CD14-positive monocyte (primary cell): ENCODE measurements around the gene IGSF10. TPM values are rescaled to one million over a fixed set of nuclear protein-coding genes. Genes with fewer than 3 reads are reported as not detected.

Experiments used
- DNase-seq, 3 donors: peaks; one replicate each; pipeline ENCODE4 v3.0.0-alpha.2; 2011 to 2022
- H2AFZ ChIP-seq: 2 replicates; pipeline ENCODE4 v1.6.0; 2012; ENCODE audit warnings: mild to moderate bottlenecking, low read depth, low read length, inconsistent platforms; ENCODE audit not compliant: insufficient read depth, poor library complexity, severe bottlenecking
- H3K27ac ChIP-seq, 2 donors: 1 replicate in 1 of 2; 2 replicates in 1 of 2; pipeline ENCODE4 v1.5.1; 2012 to 2013; ENCODE audit warnings: low read length in 2 of 2, control low read depth in 1 of 2, inconsistent platforms in 1 of 2, low read depth in 1 of 2, mild to moderate bottlenecking in 1 of 2
- H3K27me3 ChIP-seq, 2 donors: one replicate each; pipeline versions ENCODE4 v1.6.0 to v1.6.1; 2011 to 2013; ENCODE audit warnings: low read length in 2 of 2; ENCODE audit not compliant: control insufficient read depth in 2 of 2, insufficient read depth in 2 of 2
- H3K36me3 ChIP-seq, 2 donors: replicated peaks in 1 of 2; 1 replicate in 1 of 2; 2 replicates in 1 of 2; pipeline versions ENCODE4 v1.5.1 to v1.6.1; 2012 to 2013; ENCODE audit warnings: low read length in 2 of 2, control low read depth in 1 of 2, inconsistent platforms in 1 of 2, mild to moderate bottlenecking in 1 of 2; ENCODE audit not compliant: insufficient read depth in 2 of 2, control insufficient read depth in 1 of 2
- H3K4me1 ChIP-seq, 2 donors: 1 replicate in 1 of 2; 2 replicates in 1 of 2; pipeline versions ENCODE4 v1.5.1 to v1.6.1; 2012 to 2013; ENCODE audit warnings: low read length in 2 of 2, control low read depth in 1 of 2, inconsistent platforms in 1 of 2, mild to moderate bottlenecking in 1 of 2, moderate library complexity in 1 of 2; ENCODE audit not compliant: insufficient read depth in 2 of 2, control insufficient read depth in 1 of 2
- H3K4me2 ChIP-seq: replicated peaks from 2 replicates; pipeline ENCODE3; 2012; ENCODE audit warnings: low read length, moderate library complexity, mild to moderate bottlenecking; ENCODE audit not compliant: poor library complexity, severe bottlenecking; ENCODE audit errors: extremely low read depth
- H3K4me3 ChIP-seq, 3 experiments: fragments of 200-600 bp in 1 of 3; sonication (generic) in 1 of 3; replicated peaks in 1 of 3; 1 replicate in 2 of 3; 2 replicates in 1 of 3; pipeline ENCODE4 v1.5.1; 2011 to 2013; ENCODE audit warnings: low read length in 3 of 3, mild to moderate bottlenecking in 3 of 3, control low read depth in 2 of 3, low read depth in 2 of 3, inconsistent platforms in 1 of 3, moderate library complexity in 1 of 3
- H3K79me2 ChIP-seq: 2 replicates; pipeline ENCODE4 v1.6.0; 2012; ENCODE audit warnings: mild to moderate bottlenecking, control low read depth, inconsistent platforms, low read length, moderate library complexity; ENCODE audit not compliant: insufficient read depth
- H3K9ac ChIP-seq: 2 replicates; pipeline ENCODE4 v1.6.0; 2017; ENCODE audit warnings: low read length, mild to moderate bottlenecking; ENCODE audit not compliant: insufficient read depth, poor library complexity, severe bottlenecking
- H3K9me3 ChIP-seq, 2 donors: replicated peaks in 1 of 2; 1 replicate in 1 of 2; 2 replicates in 1 of 2; pipeline versions ENCODE4 v1.5.1 to v1.6.1; 2012 to 2013; ENCODE audit warnings: low read length in 2 of 2, control low read depth in 1 of 2; ENCODE audit not compliant: control insufficient read depth in 1 of 2, insufficient read depth in 1 of 2
- H4K20me1 ChIP-seq: 2 replicates; pipeline ENCODE4 v1.6.0; 2012; ENCODE audit warnings: mild to moderate bottlenecking, low read length, control low read depth, moderate library complexity; ENCODE audit not compliant: insufficient read depth
- H3K27ac Mint-ChIP-seq, 7 donors: one replicate each; pipeline ENCODE4 v1.8.0; 2020; ENCODE audit warnings: mild to moderate bottlenecking in 7 of 7, mixed read lengths in 7 of 7, moderate library complexity in 6 of 7, inconsistent platforms in 2 of 7
- H3K27me3 Mint-ChIP-seq, 3 donors: one replicate each; pipeline ENCODE4 v1.8.0; 2021 to 2022; ENCODE audit warnings: low read depth in 3 of 3, mild to moderate bottlenecking in 3 of 3, mixed read lengths in 3 of 3, moderate library complexity in 3 of 3, inconsistent platforms in 1 of 3
- H3K36me3 Mint-ChIP-seq, 2 donors: one replicate each; pipeline ENCODE4 v1.8.0; 2020; ENCODE audit warnings: mixed read lengths in 2 of 2, inconsistent platforms in 1 of 2, mild to moderate bottlenecking in 1 of 2
- H3K4me1 Mint-ChIP-seq: one replicate; pipeline ENCODE4 v1.8.0; 2020; ENCODE audit warnings: mild to moderate bottlenecking, mixed read lengths
- H3K4me3 Mint-ChIP-seq, 2 donors: one replicate each; pipeline ENCODE4 v1.8.0; 2020; ENCODE audit warnings: mild to moderate bottlenecking in 2 of 2, mixed read lengths in 2 of 2, moderate library complexity in 1 of 2
- H3K9me3 Mint-ChIP-seq, 7 donors: one replicate each; pipeline ENCODE4 v1.8.0; 2020 to 2022; ENCODE audit warnings: mixed read lengths in 7 of 7, mild to moderate bottlenecking in 6 of 7, moderate library complexity in 6 of 7, inconsistent platforms in 2 of 7
- CTCF ChIP-seq: fragments of 200-600 bp; IDR thresholded peaks from one replicate; pipeline ENCODE4 v1.8.0; 2022; ENCODE audit warnings: antibody characterized with exemption, mild to moderate bottlenecking
- WGBS: methylation state at CpG from one replicate; pipeline ENCODE4 v1.1.5; 2013; ENCODE audit warnings: missing lambda C conversion rate; ENCODE audit not compliant: insufficient coverage; 5-methylcytosine and 5-hydroxymethylcytosine counted together
- intact Hi-C, 2 donors: fragments of 100-400 bp; cut with micrococcal nuclease; formaldehyde crosslinking; loops; one replicate each; pipeline versions ENCODE4 v1.15.0 to v1.15.1; 2023
- polyA plus RNA-seq, 3 donors: library from polyadenylated mRNA; depleted of rRNA in 1 of 3; unstranded in 2 of 3; stranded (reverse) in 1 of 3; fragments of 300-500 nt in 2 of 3; fragments of >200 nt in 1 of 3; fragmentation: Illumina TruSeq in 2 of 3; gene quantifications; 1 replicate in 2 of 3; 2 replicates in 1 of 3; pipeline ENCODE4 v1.2.3, GENCODE V29; 2012 to 2021

Gene IGSF10
- polyA plus RNA-seq, 3 donors, result 0.05 to 0.29 TPM; not detected in 1

GRCh38 chr3:151432616-151433372 is 28.1 kb downstream of the IGSF10 start:
- Histone ChIP-seq H3K4me3 (no peak overlapping the region), H3K27me3 (no peaks in the 10 kb centered on the region), H3K4me1 (no peaks in the 10 kb centered on the region), H3K9ac (no peak overlapping the region), H3K9me3 (no peaks in the 10 kb centered on the region), H2AFZ (no peak overlapping the region), H3K36me3 (no peaks in the 10 kb centered on the region), H4K20me1 (no peaks in the 10 kb centered on the region), H3K27ac (no peak overlapping the region), H3K4me2 (no peak overlapping the region), H3K79me2 (no peaks in the 10 kb centered on the region)
- no peak overlapping the region for H3K27ac Mint-ChIP-seq
- H3K27me3 Mint-ChIP-seq, result no peaks in the 10 kb centered on the region
- no peaks in the 10 kb centered on the region for H3K9me3 Mint-ChIP-seq
- DNase-seq, result no peak
- no peak for TF ChIP-seq CTCF
- intact Hi-C loops, result loop anchor here in 1 of 2 donors (10.0 kb wide), 1 partner anchor 402 kb away; no protein-coding TSS in a partner anchor
- 90% methylated on average over 2 of the region's 7 CpGs for WGBS
- no peaks in the 10 kb centered on the region for H3K4me1 Mint-ChIP-seq
- no peak overlapping the region for H3K4me3 Mint-ChIP-seq
- no peaks in the 10 kb centered on the region for H3K36me3 Mint-ChIP-seq

GRCh38 chr3:151431940-151432339 is 28.9 kb downstream of the IGSF10 start:
- H3K27ac ChIP-seq, result no peak overlapping the region
- no peak overlapping the region for H2AFZ ChIP-seq
- no peak overlapping the region for H3K4me2 ChIP-seq
- H3K79me2 ChIP-seq, result no peaks in the 10 kb centered on the region
- no peaks in the 10 kb centered on the region for H3K4me1 ChIP-seq
- Mint-ChIP-seq H3K9me3 (no peaks in the 10 kb centered on the region), H3K27ac (no peak overlapping the region), H3K4me3 (no peak overlapping the region), H3K27me3 (no peaks in the 10 kb centered on the region), H3K4me1 (no peaks in the 10 kb centered on the region), H3K36me3 (no peaks in the 10 kb centered on the region)
- H4K20me1 ChIP-seq, result no peaks in the 10 kb centered on the region
- H3K4me3 ChIP-seq, result no peak overlapping the region
- H3K9me3 ChIP-seq, result no peaks in the 10 kb centered on the region
- H3K36me3 ChIP-seq, result no peaks in the 10 kb centered on the region
- no peak overlapping the region for H3K9ac ChIP-seq
- no peaks in the 10 kb centered on the region for H3K27me3 ChIP-seq
- no peak for DNase-seq
- 94% methylated on average over 3 of the region's 3 CpGs for WGBS
- TF ChIP-seq CTCF, result no peak
- intact Hi-C loops, result loop anchor here in 1 of 2 donors (10.0 kb wide), 1 partner anchor 403 kb away; no protein-coding TSS in a partner anchor
